ENCODE data around the gene RFX3. TPM values are rescaled to one million over a fixed set of nuclear protein-coding genes. Genes with fewer than 3 reads are reported as not detected.

The RFX3 gene
- total and polyA plus RNA-seq, 4 donors = 0.30 to 4.6 (median 1.5) TPM

GRCh38 chr9:3205421-3206095 is 320.2 kb downstream of the RFX3 start:
- Histone ChIP-seq H3K27ac (ENCODE audit: low read depth in 1 of 2, low read length in 2 of 2) (no peak overlapping the region), H3K9me3 (ENCODE audit: control insufficient read depth in 4 of 4, low read length in 3 of 4) (no peaks in the 10 kb centered on the region), H3K4me1 (ENCODE audit: control insufficient read depth in 4 of 4, insufficient read depth in 4 of 4, low read length in 3 of 4) (no peaks in the 10 kb centered on the region), H3K36me3 (ENCODE audit: control insufficient read depth in 4 of 4, insufficient read depth in 3 of 4, low read depth in 1 of 4, low read length in 3 of 4) (no peaks in the 10 kb centered on the region), H3K4me3 (ENCODE audit: low read depth in 1 of 3, low read length in 3 of 3) (no peak overlapping the region), H3K27me3 (ENCODE audit: control insufficient read depth in 4 of 4, insufficient read depth in 4 of 4, low read length in 3 of 4) (no peaks in the 10 kb centered on the region), H3K9ac (ENCODE audit: low read depth in 1 of 2, low read length in 2 of 2) (no peak overlapping the region)
- no peak for DNase-seq (ENCODE audit: low spot score)
- no peak for TF ChIP-seq SP1 (IDR thresholded peaks at IDR 0.05)
- no peak for TF ChIP-seq RXRA (IDR thresholded peaks at IDR 0.05)
- TF ChIP-seq YY1 (IDR thresholded peaks at IDR 0.05) = no peak
- 48% methylated on average over 1 of the region's 1 CpG for WGBS

GRCh38 chr9:3200331-3200774 is 325.4 kb downstream of the RFX3 start:
- whole genome bisulfite sequencing = 91% methylated on average over 4 of the region's 4 CpGs
- no peak overlapping the region for H3K4me3 ChIP-seq (ENCODE audit: low read depth in 1 of 3, low read length in 3 of 3)
- no peaks in the 10 kb centered on the region for H3K9me3 ChIP-seq (ENCODE audit: control insufficient read depth in 4 of 4, low read length in 3 of 4)
- H3K9ac ChIP-seq (ENCODE audit: low read depth in 1 of 2, low read length in 2 of 2) = no peak overlapping the region
- no peak overlapping the region for H3K27ac ChIP-seq (ENCODE audit: low read depth in 1 of 2, low read length in 2 of 2)
- DNase-seq (ENCODE audit: low spot score) = no peak
- no peaks in the 10 kb centered on the region for H3K27me3 ChIP-seq (ENCODE audit: control insufficient read depth in 4 of 4, insufficient read depth in 4 of 4, low read length in 3 of 4)
- no peaks in the 10 kb centered on the region for H3K36me3 ChIP-seq (ENCODE audit: control insufficient read depth in 4 of 4, insufficient read depth in 3 of 4, low read depth in 1 of 4, low read length in 3 of 4)
- no peak for TF ChIP-seq ZBTB33 (IDR thresholded peaks at IDR 0.05)
- no peaks in the 10 kb centered on the region for H3K4me1 ChIP-seq (ENCODE audit: control insufficient read depth in 4 of 4, insufficient read depth in 4 of 4, low read length in 3 of 4)

GRCh38 chr9:3193791-3194190 is 332.0 kb downstream of the RFX3 start:
- Histone ChIP-seq H3K27ac (ENCODE audit: low read depth in 1 of 2, low read length in 2 of 2) (no peak overlapping the region), H3K9me3 (ENCODE audit: control insufficient read depth in 4 of 4, low read length in 3 of 4) (no peaks in the 10 kb centered on the region), H3K27me3 (ENCODE audit: control insufficient read depth in 4 of 4, insufficient read depth in 4 of 4, low read length in 3 of 4) (no peaks in the 10 kb centered on the region), H3K4me1 (ENCODE audit: control insufficient read depth in 4 of 4, insufficient read depth in 4 of 4, low read length in 3 of 4) (no peaks in the 10 kb centered on the region), H3K36me3 (ENCODE audit: control insufficient read depth in 4 of 4, insufficient read depth in 3 of 4, low read depth in 1 of 4, low read length in 3 of 4) (no peaks in the 10 kb centered on the region), H3K4me3 (ENCODE audit: low read depth in 1 of 3, low read length in 3 of 3) (no peak overlapping the region), H3K9ac (ENCODE audit: low read depth in 1 of 2, low read length in 2 of 2) (no peak overlapping the region)
- TF ChIP-seq FOXA1 (IDR thresholded peaks at IDR 0.05) (no peak), HNF4A (conservative IDR thresholded peaks at IDR 0.05) (no peak), EGR1 (IDR thresholded peaks at IDR 0.05; ENCODE audit: low read depth in 2 of 2) (no peak), GABPA (IDR thresholded peaks at IDR 0.05 in 1 of 2, conservative IDR thresholded peaks at IDR 0.05 in 1 of 2) (no peak), TAF1 (conservative IDR thresholded peaks at IDR 0.05) (no peak), CTCF (IDR thresholded peaks at IDR 0.05; ENCODE audit: low read depth, low read length, missing input control) (no peak), YY1 (IDR thresholded peaks at IDR 0.05) (no peak)
- DNase-seq (ENCODE audit: low spot score) = no peak
- WGBS = 78% methylated on average over 4 of the region's 4 CpGs

Data from liver (tissue), 9 donors.